Lower lobe of right lung (tissue), 2 donors: ENCODE data around the gene SPATA24. TPM values are rescaled to one million over a fixed set of nuclear protein-coding genes. Genes with fewer than 3 reads are reported as not detected.

Experiments
- ATAC-seq, 2 donors: fragments of 200-7000 bp; cut with Tn5 transposase; one replicate each; pipeline ENCODE4 v1.9.1; 2020 to 2022; ENCODE audit warnings: mild to moderate bottlenecking in 2 of 2, moderate library complexity in 2 of 2
- DNase-seq: peaks from one replicate; pipeline ENCODE4 v3.0.0-alpha.2; 2020
- H3K27ac ChIP-seq: fragments of 200-600 bp; one replicate; pipeline ENCODE4 v1.8.0; 2022
- H3K27me3 ChIP-seq: fragments of 200-600 bp; one replicate; pipeline ENCODE4 v1.8.0; 2022; ENCODE audit warnings: low read depth
- H3K36me3 ChIP-seq: fragments of 200-600 bp; one replicate; pipeline ENCODE4 v1.8.0; 2022; ENCODE audit warnings: mild to moderate bottlenecking
- H3K4me1 ChIP-seq: fragments of 200-600 bp; one replicate; pipeline ENCODE4 v1.8.0; 2022
- H3K4me3 ChIP-seq: fragments of 200-600 bp; one replicate; pipeline ENCODE4 v1.8.0; 2022; ENCODE audit warnings: mild to moderate bottlenecking
- H3K9me3 ChIP-seq: fragments of 200-600 bp; one replicate; pipeline ENCODE4 v1.8.0; 2022
- intact Hi-C: fragments of 100-400 bp; cut with DNase I; formaldehyde crosslinking; loops from one replicate; pipeline ENCODE4 v1.11.0; 2022
- total RNA-seq: library from RNA; stranded (reverse); fragmentation: NEBNext Ultra II Directional; extraction: Animal tissue kit (Norgen Biotek cat#: 25700); gene quantifications from one replicate; pipeline ENCODE4 v1.2.1, GENCODE V29; 2021
- TF ChIP-seq, protein P1 (sequence below): fragments of 200-600 bp; IDR thresholded peaks from one replicate; pipeline ENCODE4 v1.8.0; 2022; ENCODE audit warnings: antibody characterized with exemption, mild to moderate bottlenecking
- donor health status: DM: no; HTN: yes; CAD: no; lungs with severe emphysema.

Gene SPATA24
- total RNA-seq, 1 donor from 2014 or later = 3.5 TPM

DNA sequence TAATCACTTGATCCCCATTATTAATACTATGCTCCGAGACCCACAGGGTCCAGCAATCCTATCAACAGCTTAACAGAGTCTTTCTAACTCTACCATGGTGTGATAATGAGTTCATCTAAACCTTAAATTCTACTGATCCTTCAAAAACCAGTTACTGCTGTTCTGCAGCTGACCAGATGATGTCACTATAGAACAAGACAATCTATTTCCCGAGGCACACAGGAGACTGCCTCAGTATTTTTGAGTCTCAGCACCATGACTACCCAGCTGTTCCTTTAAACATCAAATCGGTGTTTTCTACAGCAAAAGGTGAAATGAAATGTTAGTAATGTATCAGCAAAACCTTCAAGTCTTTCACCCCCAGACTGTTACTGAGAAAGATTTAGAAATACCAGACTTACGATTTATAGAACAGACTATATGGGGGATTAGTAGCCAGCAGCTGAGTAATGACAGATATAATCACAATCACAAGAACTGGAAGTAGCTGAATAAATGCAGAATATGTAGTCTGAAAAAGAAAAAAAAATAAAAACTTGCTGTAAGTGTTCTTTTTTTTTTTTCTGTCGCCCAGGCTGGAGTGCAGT is 18.5 kb upstream of the SPATA24 start:
- DNase-seq (no peak), ATAC-seq (peak; percentile 86 to 87)
- no peaks in the 10 kb centered on the region for H3K9me3 ChIP-seq
- H3K27ac ChIP-seq = no peak overlapping the region
- intact Hi-C loops = loop anchor here (10.0 kb wide), 1 partner anchor 92 kb away; no protein-coding TSS in a partner anchor
- no peak overlapping the region for H3K4me3 ChIP-seq
- TF ChIP-seq, protein P1, sequence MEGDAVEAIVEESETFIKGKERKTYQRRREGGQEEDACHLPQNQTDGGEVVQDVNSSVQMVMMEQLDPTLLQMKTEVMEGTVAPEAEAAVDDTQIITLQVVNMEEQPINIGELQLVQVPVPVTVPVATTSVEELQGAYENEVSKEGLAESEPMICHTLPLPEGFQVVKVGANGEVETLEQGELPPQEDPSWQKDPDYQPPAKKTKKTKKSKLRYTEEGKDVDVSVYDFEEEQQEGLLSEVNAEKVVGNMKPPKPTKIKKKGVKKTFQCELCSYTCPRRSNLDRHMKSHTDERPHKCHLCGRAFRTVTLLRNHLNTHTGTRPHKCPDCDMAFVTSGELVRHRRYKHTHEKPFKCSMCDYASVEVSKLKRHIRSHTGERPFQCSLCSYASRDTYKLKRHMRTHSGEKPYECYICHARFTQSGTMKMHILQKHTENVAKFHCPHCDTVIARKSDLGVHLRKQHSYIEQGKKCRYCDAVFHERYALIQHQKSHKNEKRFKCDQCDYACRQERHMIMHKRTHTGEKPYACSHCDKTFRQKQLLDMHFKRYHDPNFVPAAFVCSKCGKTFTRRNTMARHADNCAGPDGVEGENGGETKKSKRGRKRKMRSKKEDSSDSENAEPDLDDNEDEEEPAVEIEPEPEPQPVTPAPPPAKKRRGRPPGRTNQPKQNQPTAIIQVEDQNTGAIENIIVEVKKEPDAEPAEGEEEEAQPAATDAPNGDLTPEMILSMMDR = peak; percentile 86
- no peaks in the 10 kb centered on the region for H3K27me3 ChIP-seq
- peaks cover 20% of the 10 kb centered on the region for H3K4me1 ChIP-seq
- peaks cover 57% of the 10 kb centered on the region for H3K36me3 ChIP-seq

DNA sequence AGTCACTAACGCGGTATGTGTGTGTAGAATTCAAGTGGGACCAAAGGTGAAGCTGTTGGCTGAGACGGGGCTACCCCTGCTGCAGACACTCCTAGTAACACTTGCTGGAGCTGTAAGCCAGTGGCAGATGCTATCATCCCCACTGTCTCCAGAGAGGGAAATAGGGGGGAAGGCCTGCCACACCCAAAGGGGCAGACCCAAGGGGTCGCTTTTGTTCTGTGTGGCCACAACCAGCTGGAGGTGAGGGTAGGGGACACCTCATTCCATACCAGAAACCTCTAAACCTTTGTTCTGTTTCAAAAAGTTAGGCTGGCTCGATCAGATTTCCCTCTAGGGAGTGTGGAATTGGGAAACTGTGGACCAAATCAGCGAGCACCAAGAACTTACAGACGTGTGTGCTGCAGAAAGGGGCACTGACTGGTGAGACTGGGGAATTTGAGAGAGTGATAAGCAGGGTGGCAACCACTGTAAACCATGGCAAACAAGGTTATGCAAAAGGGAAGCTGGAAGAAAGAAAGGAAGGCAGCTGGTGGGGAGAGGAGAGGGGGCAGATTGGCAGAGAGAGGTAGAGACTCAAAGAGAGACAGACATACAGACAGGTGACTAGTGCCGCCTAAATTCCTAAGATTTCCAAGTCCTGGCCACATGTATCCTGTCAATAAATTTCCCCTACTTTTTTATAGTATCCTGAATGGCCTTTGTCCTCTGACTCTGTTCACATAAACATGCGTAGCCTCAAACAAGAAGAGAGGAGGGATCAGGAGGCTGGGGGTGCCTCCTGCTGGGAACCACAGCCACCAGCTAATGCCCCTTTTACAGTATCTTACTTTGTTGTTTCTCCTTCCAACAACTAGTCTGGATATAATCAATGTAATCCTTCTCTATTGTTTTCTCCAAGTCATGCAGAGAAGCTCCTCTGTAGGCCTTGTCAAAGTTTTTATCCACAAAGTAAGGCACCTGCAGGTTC is 15.6 kb upstream of the SPATA24 start:
- no peaks in the 10 kb centered on the region for H3K27me3 ChIP-seq
- ATAC-seq = no peak
- TF ChIP-seq, protein P1 = no peak

DNA sequence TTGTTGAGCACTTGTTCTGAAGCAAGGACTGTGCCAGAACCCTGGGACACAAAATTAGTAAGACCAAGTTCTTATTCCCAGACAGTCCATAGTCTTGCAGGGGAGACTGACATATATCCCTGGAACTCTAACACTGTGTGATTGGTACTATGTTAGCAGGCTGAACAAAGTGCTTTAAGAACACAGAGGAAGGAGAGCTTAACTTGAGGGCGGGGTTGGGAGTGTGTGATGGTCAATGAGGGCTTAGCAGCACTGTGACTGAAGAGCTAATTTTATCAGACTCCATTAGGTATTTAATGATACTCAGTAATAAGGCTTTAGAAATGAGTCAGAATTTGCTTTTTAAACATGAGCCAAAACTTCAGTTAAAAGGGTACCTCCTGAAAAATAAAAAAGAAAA is 14.9 kb upstream of the SPATA24 start:
- H3K4me1 ChIP-seq = peaks cover 32% of the 10 kb centered on the region
- peaks cover 24% of the 10 kb centered on the region for H3K36me3 ChIP-seq
- ATAC-seq (no peak), DNase-seq (no peak)
- H3K27ac ChIP-seq = no peak overlapping the region
- no peaks in the 10 kb centered on the region for H3K9me3 ChIP-seq
- no peak overlapping the region for H3K4me3 ChIP-seq
- intact Hi-C loops = no loop called here
- no peaks in the 10 kb centered on the region for H3K27me3 ChIP-seq
- TF ChIP-seq, protein P1 = no peak

More for the DNA sequence above, 15.6 kb upstream of the SPATA24 start:
- H3K4me3 ChIP-seq = no peak overlapping the region
- peaks cover 31% of the 10 kb centered on the region for H3K36me3 ChIP-seq
- intact Hi-C loops = loop anchor here (10.0 kb wide), 1 partner anchor 95 kb away; no protein-coding TSS in a partner anchor
- no peaks in the 10 kb centered on the region for H3K9me3 ChIP-seq
- H3K4me1 ChIP-seq = peaks cover 32% of the 10 kb centered on the region
- no peak for DNase-seq
- H3K27ac ChIP-seq = peak overlapping the region; percentile 6

DNA sequence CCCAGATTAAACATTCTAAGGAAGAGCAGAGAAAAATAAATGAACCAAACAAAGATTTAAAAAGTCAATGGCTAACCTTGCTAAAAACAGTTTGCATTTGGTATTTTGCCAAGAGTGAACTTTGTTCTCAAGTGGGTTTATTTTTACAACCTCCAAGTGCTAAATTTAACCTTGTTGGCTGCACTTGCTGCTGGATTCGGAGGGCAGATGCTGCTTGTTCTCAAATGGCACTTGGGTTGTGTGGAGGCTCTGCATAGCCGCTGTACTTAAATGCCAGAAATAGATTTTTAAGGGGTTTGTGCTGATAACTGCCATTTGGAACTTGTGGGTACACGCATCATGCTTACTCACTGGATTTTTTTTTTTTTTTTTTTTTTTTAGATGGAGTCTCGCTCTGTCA is 13.3 kb upstream of the SPATA24 start:
- Histone ChIP-seq H3K27me3 (no peaks in the 10 kb centered on the region), H3K4me1 (peaks cover 32% of the 10 kb centered on the region), H3K27ac (no peak overlapping the region), H3K9me3 (no peaks in the 10 kb centered on the region), H3K36me3 (peaks cover 32% of the 10 kb centered on the region), H3K4me3 (no peak overlapping the region)
- peak; percentile 34 to 62 for ATAC-seq
- TF ChIP-seq, protein P1 = no peak
- intact Hi-C loops = no loop called here
- no peak for DNase-seq

DNA sequence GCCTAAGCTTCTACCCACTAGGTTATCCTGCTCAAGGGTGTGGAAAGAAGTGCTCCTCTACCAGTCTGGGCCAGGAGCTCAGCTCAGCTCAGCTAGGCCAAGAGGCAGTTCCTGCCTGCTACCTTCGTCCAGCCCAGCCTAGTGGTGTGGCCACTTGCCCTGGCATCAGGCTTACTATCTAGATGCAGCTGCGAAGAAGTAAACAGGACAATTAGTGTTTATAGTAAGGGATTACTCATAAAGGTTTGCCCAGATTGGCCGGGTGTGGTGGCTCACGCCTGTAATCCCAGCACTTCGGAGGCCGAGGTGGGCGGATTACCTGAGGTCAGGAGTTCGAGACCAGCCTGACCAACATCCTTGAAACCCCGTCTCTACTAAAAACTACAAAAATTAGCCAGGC is 12.8 kb upstream of the SPATA24 start:
- ATAC-seq = no peak
- peaks cover 29% of the 10 kb centered on the region for H3K36me3 ChIP-seq

More for the DNA sequence above, 12.8 kb upstream of the SPATA24 start:
- H3K9me3 ChIP-seq = no peaks in the 10 kb centered on the region
- H3K27ac ChIP-seq = no peak overlapping the region
- TF ChIP-seq, protein P1 = no peak
- H3K27me3 ChIP-seq = no peaks in the 10 kb centered on the region
- DNase-seq = no peak
- peaks cover 32% of the 10 kb centered on the region for H3K4me1 ChIP-seq
- no peak overlapping the region for H3K4me3 ChIP-seq
- intact Hi-C loops = no loop called here
